GM12878 (cell line): ENCODE data around the gene COL18A1. TPM values are rescaled to one million over a fixed set of nuclear protein-coding genes. Genes with fewer than 3 reads are reported as not detected.
A peak's percentile ranks its signal among the peaks of the same experiment; 100 is the strongest.

Experiments used
- BHLHE40 ChIP-seq, 2 experiments: fragments of 450-650 bp in 1 of 2; IDR thresholded peaks; 2 replicates each; pipeline ENCODE4 v1.6.1; 2011 to 2017; ENCODE audit warnings: low read depth in 2 of 2, borderline replicate concordance in 1 of 2, improper control_type of control experiment in 1 of 2, low read length in 1 of 2, mild to moderate bottlenecking in 1 of 2
- IKZF2 ChIP-seq, 2 experiments: fragments of 450-650 bp; IDR thresholded peaks; 2 replicates each; pipeline ENCODE4 v1.6.1; 2017; ENCODE audit warnings: mild to moderate bottlenecking in 2 of 2, moderate library complexity in 2 of 2
- IRF5 ChIP-seq: fragments of 450-650 bp; IDR thresholded peaks from 2 replicates; pipeline ENCODE4 v1.6.1; 2017; ENCODE audit warnings: borderline replicate concordance
- JUNB ChIP-seq: IDR thresholded peaks from 2 replicates; pipeline ENCODE4 v1.6.1; 2016; ENCODE audit warnings: antibody characterized with exemption, mild to moderate bottlenecking
- MYB ChIP-seq: fragments of 150-350 bp; IDR thresholded peaks from 2 replicates; pipeline ENCODE4 v1.6.1; 2014; ENCODE audit warnings: mild to moderate bottlenecking, low read depth, low read length, borderline replicate concordance
- SRF ChIP-seq, 2 experiments: IDR thresholded peaks; 2 replicates each; pipeline ENCODE4 v1.6.1; 2011; ENCODE audit warnings: low read depth in 2 of 2, low read length in 2 of 2, mild to moderate bottlenecking in 1 of 2, moderate library complexity in 1 of 2
- WRNIP1 ChIP-seq: IDR thresholded peaks from 2 replicates; pipeline ENCODE4 v1.6.1; 2011; ENCODE audit warnings: low read depth, low read length, improper control_type of control experiment, borderline replicate concordance
- ZBTB4 ChIP-seq: fragments of 450-650 bp; formaldehyde crosslinking; IDR thresholded peaks from 2 replicates; pipeline ENCODE4 v1.4.0; 2022; ENCODE audit warnings: mild to moderate bottlenecking, moderate library complexity
- ZNF687 ChIP-seq: fragments of 450-650 bp; IDR thresholded peaks from 2 replicates; pipeline ENCODE4 v1.6.1; 2017; ENCODE audit warnings: mild to moderate bottlenecking, moderate library complexity
- polyA plus RNA-seq, 11 experiments: library from polyadenylated mRNA; depleted of rRNA in 4 of 11; unstranded in 6 of 11; stranded (reverse) in 5 of 11; fragments of >200 nt; fragmentation: Nextera tagmentation in 4 of 11; fragmentation: Illumina TruSeq in 1 of 11; extraction: Ambion mirVana in 4 of 11; extraction: Trizol in 1 of 11; gene quantifications; 1 replicate in 1 of 11; 2 replicates in 10 of 11; pipeline versions ENCODE4 v1.2.1 to v1.2.3, GENCODE V29; 2011 to 2016; ENCODE audit warnings: inconsistent platforms in 2 of 11, missing spikeins in 2 of 11, low read depth in 1 of 11
- total RNA-seq, 4 experiments: library from RNA; depleted of rRNA in 3 of 4; stranded (reverse); fragments of >200 nt in 3 of 4; fragmentation: Illumina TruSeq in 1 of 4; extraction: Trizol in 1 of 4; gene quantifications; 2 replicates each; pipeline versions ENCODE4 v1.2.1 to v1.2.3, GENCODE V29; 2013 to 2021
- TF ChIP-seq, protein P1 (sequence below): IDR thresholded peaks from 2 replicates; pipeline ENCODE4 v1.6.1; 2012; ENCODE audit warnings: improper control_type of control experiment, low read depth, low read length; ENCODE audit not compliant: insufficient replicate concordance
- TF ChIP-seq, protein P2 (sequence below): fragments of 450-650 bp; conservative IDR thresholded peaks from 2 replicates; pipeline ENCODE4 v1.6.1; 2017; ENCODE audit warnings: mild to moderate bottlenecking, moderate library complexity

The COL18A1 gene
- total and polyA plus RNA-seq, 10 of the 15 experiments (the other 5 are each of a cell fraction or from before 2014, with no cell fraction given): under 0.01 to 0.49 (median 0.09) TPM; not detected in 3

GRCh38 chr21:45549626-45550463 lies 144.9 kb downstream of the COL18A1 start (continued):
- no peak for TF ChIP-seq ZNF687
- TF ChIP-seq BHLHE40 (IDR thresholded peaks at IDR 0.05; ENCODE audit: borderline replicate concordance in 1 of 2, low read depth in 2 of 2, low read length in 1 of 2): peak; percentile 20 to 58; a peak in 1 of 4 replicates
- TF ChIP-seq, protein P1, sequence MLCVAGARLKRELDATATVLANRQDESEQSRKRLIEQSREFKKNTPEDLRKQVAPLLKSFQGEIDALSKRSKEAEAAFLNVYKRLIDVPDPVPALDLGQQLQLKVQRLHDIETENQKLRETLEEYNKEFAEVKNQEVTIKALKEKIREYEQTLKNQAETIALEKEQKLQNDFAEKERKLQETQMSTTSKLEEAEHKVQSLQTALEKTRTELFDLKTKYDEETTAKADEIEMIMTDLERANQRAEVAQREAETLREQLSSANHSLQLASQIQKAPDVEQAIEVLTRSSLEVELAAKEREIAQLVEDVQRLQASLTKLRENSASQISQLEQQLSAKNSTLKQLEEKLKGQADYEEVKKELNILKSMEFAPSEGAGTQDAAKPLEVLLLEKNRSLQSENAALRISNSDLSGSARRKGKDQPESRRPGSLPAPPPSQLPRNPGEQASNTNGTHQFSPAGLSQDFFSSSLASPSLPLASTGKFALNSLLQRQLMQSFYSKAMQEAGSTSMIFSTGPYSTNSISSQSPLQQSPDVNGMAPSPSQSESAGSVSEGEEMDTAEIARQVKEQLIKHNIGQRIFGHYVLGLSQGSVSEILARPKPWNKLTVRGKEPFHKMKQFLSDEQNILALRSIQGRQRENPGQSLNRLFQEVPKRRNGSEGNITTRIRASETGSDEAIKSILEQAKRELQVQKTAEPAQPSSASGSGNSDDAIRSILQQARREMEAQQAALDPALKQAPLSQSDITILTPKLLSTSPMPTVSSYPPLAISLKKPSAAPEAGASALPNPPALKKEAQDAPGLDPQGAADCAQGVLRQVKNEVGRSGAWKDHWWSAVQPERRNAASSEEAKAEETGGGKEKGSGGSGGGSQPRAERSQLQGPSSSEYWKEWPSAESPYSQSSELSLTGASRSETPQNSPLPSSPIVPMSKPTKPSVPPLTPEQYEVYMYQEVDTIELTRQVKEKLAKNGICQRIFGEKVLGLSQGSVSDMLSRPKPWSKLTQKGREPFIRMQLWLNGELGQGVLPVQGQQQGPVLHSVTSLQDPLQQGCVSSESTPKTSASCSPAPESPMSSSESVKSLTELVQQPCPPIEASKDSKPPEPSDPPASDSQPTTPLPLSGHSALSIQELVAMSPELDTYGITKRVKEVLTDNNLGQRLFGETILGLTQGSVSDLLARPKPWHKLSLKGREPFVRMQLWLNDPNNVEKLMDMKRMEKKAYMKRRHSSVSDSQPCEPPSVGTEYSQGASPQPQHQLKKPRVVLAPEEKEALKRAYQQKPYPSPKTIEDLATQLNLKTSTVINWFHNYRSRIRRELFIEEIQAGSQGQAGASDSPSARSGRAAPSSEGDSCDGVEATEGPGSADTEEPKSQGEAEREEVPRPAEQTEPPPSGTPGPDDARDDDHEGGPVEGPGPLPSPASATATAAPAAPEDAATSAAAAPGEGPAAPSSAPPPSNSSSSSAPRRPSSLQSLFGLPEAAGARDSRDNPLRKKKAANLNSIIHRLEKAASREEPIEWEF: no peak
- TF ChIP-seq, protein P2, sequence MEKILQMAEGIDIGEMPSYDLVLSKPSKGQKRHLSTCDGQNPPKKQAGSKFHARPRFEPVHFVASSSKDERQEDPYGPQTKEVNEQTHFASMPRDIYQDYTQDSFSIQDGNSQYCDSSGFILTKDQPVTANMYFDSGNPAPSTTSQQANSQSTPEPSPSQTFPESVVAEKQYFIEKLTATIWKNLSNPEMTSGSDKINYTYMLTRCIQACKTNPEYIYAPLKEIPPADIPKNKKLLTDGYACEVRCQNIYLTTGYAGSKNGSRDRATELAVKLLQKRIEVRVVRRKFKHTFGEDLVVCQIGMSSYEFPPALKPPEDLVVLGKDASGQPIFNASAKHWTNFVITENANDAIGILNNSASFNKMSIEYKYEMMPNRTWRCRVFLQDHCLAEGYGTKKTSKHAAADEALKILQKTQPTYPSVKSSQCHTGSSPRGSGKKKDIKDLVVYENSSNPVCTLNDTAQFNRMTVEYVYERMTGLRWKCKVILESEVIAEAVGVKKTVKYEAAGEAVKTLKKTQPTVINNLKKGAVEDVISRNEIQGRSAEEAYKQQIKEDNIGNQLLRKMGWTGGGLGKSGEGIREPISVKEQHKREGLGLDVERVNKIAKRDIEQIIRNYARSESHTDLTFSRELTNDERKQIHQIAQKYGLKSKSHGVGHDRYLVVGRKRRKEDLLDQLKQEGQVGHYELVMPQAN: no peak
- no peak for TF ChIP-seq ZBTB4 (CRISPR knock-in tag)
- TF ChIP-seq WRNIP1: no peak
- TF ChIP-seq IRF5: no peak
- TF ChIP-seq JUNB: no peak
- TF ChIP-seq IKZF2 (IDR thresholded peaks at IDR 0.05): peak; percentile 46 to 51; a peak in 3 of 4 replicates
- TF ChIP-seq MYB: no peak
- no peak for TF ChIP-seq SRF (IDR thresholded peaks at IDR 0.05; ENCODE audit: low read depth in 2 of 2, low read length in 2 of 2)
